ENCODE data around the gene ZBP1.

The ZBP1 gene

GRCh38 chr20:57620274-57620990, at the start of gene ZBP1:
ZBP1 (minus strand) TSS chr20:57620426; CDS start chr20:57620295, 131 bp downstream.
- DNase-seq, result no peak

GRCh38 chr20:57669632-57670031, 49.4 kb upstream of the ZBP1 start:
- no peak for DNase-seq

- DNase-seq, result no peak
Measured at GRCh38 chr20:57667924-57668782, 47.9 kb upstream of the ZBP1 start.

GRCh38 chr20:57667388-57667787, 47.2 kb upstream of the ZBP1 start:
- DNase-seq, result no peak

GRCh38 chr20:57666834-57667157, 46.6 kb upstream of the ZBP1 start:
- DNase-seq, result no peak

- no peak for DNase-seq
Measured at GRCh38 chr20:57666106-57666833, 46.0 kb upstream of the ZBP1 start.

- DNase-seq, result no peak
Measured at GRCh38 chr20:57665589-57665971, 45.4 kb upstream of the ZBP1 start.

GRCh38 chr20:57664924-57665588, 44.8 kb upstream of the ZBP1 start:
- DNase-seq, result no peak

GRCh38 chr20:57664476-57664875, 44.2 kb upstream of the ZBP1 start:
- DNase-seq, result no peak

GRCh38 chr20:57663681-57664451, 43.6 kb upstream of the ZBP1 start:
- no peak for DNase-seq

GRCh38 chr20:57663241-57663640, 43.0 kb upstream of the ZBP1 start:
- no peak for DNase-seq

GRCh38 chr20:57662456-57663240, 42.4 kb upstream of the ZBP1 start:
- DNase-seq, result no peak

GRCh38 chr20:57661746-57662455, 41.7 kb upstream of the ZBP1 start:
- DNase-seq, result no peak

- DNase-seq, result no peak
Measured at GRCh38 chr20:57660922-57661745, 40.9 kb upstream of the ZBP1 start.

- DNase-seq, result no peak
Measured at GRCh38 chr20:57660181-57660921, 40.1 kb upstream of the ZBP1 start.

- no peak for DNase-seq
Measured at GRCh38 chr20:57659517-57660180, 39.4 kb upstream of the ZBP1 start.

- DNase-seq, result no peak
Measured at GRCh38 chr20:57658833-57659516, 38.7 kb upstream of the ZBP1 start.

- no peak for DNase-seq
Measured at GRCh38 chr20:57658447-57658832, 38.2 kb upstream of the ZBP1 start.

All from NCI-H1417 treated with DMSO at 0.1 percent for 48 hours (cell line).